ENCODE measurements around the gene HAPLN1.

Gene HAPLN1

GRCh38 chr5:83633285-83633684, 87.4 kb downstream of the HAPLN1 start:
- DNase-seq: no peak

GRCh38 chr5:83632874-83633273, 87.8 kb downstream of the HAPLN1 start:
- DNase-seq: no peak

GRCh38 chr5:83628360-83628759, 92.3 kb downstream of the HAPLN1 start:
- no peak for DNase-seq

GRCh38 chr5:83614841-83615240, 105.8 kb downstream of the HAPLN1 start:
- no peak for DNase-seq

- DNase-seq: no peak
Measured at GRCh38 chr5:83608122-83608521, 112.5 kb downstream of the HAPLN1 start.

- DNase-seq: no peak
Measured at GRCh38 chr5:83595217-83595616, 125.4 kb downstream of the HAPLN1 start.

- no peak for DNase-seq
Measured at GRCh38 chr5:83590966-83591365, 129.7 kb downstream of the HAPLN1 start.

- no peak for DNase-seq
Measured at GRCh38 chr5:83589786-83590185, 130.9 kb downstream of the HAPLN1 start.

Data from activated CD4-positive, CD25-positive, alpha-beta regulatory T cell treated with anti-CD3 and anti-CD28 coated beads, Interleukin-2, amount 50 U/mL, for 72 hours (primary cell).